CD14-positive monocyte (primary cell): ENCODE measurements around the gene NEGR1. TPM values are rescaled to one million over a fixed set of nuclear protein-coding genes. Genes with fewer than 3 reads are reported as not detected.

Experiments used
- DNase-seq, 3 donors: peaks; one replicate each; pipeline ENCODE4 v3.0.0-alpha.2; 2011 to 2022
- H2AFZ ChIP-seq: 2 replicates; pipeline ENCODE4 v1.6.0; 2012; ENCODE audit warnings: mild to moderate bottlenecking, low read depth, low read length, inconsistent platforms; ENCODE audit not compliant: insufficient read depth, poor library complexity, severe bottlenecking
- H3K27ac ChIP-seq, 2 donors: 1 replicate in 1 of 2; 2 replicates in 1 of 2; pipeline ENCODE4 v1.5.1; 2012 to 2013; ENCODE audit warnings: low read length in 2 of 2, control low read depth in 1 of 2, inconsistent platforms in 1 of 2, low read depth in 1 of 2, mild to moderate bottlenecking in 1 of 2
- H3K27me3 ChIP-seq, 2 donors: one replicate each; pipeline versions ENCODE4 v1.6.0 to v1.6.1; 2011 to 2013; ENCODE audit warnings: low read length in 2 of 2; ENCODE audit not compliant: control insufficient read depth in 2 of 2, insufficient read depth in 2 of 2
- H3K36me3 ChIP-seq, 2 donors: replicated peaks in 1 of 2; 1 replicate in 1 of 2; 2 replicates in 1 of 2; pipeline versions ENCODE4 v1.5.1 to v1.6.1; 2012 to 2013; ENCODE audit warnings: low read length in 2 of 2, control low read depth in 1 of 2, inconsistent platforms in 1 of 2, mild to moderate bottlenecking in 1 of 2; ENCODE audit not compliant: insufficient read depth in 2 of 2, control insufficient read depth in 1 of 2
- H3K4me1 ChIP-seq, 2 donors: 1 replicate in 1 of 2; 2 replicates in 1 of 2; pipeline versions ENCODE4 v1.5.1 to v1.6.1; 2012 to 2013; ENCODE audit warnings: low read length in 2 of 2, control low read depth in 1 of 2, inconsistent platforms in 1 of 2, mild to moderate bottlenecking in 1 of 2, moderate library complexity in 1 of 2; ENCODE audit not compliant: insufficient read depth in 2 of 2, control insufficient read depth in 1 of 2
- H3K4me2 ChIP-seq: replicated peaks from 2 replicates; pipeline ENCODE3; 2012; ENCODE audit warnings: low read length, moderate library complexity, mild to moderate bottlenecking; ENCODE audit not compliant: poor library complexity, severe bottlenecking; ENCODE audit errors: extremely low read depth
- H3K4me3 ChIP-seq, 3 experiments: fragments of 200-600 bp in 1 of 3; sonication (generic) in 1 of 3; replicated peaks in 1 of 3; 1 replicate in 2 of 3; 2 replicates in 1 of 3; pipeline ENCODE4 v1.5.1; 2011 to 2013; ENCODE audit warnings: low read length in 3 of 3, mild to moderate bottlenecking in 3 of 3, control low read depth in 2 of 3, low read depth in 2 of 3, inconsistent platforms in 1 of 3, moderate library complexity in 1 of 3
- H3K79me2 ChIP-seq: 2 replicates; pipeline ENCODE4 v1.6.0; 2012; ENCODE audit warnings: mild to moderate bottlenecking, control low read depth, inconsistent platforms, low read length, moderate library complexity; ENCODE audit not compliant: insufficient read depth
- H3K9ac ChIP-seq: 2 replicates; pipeline ENCODE4 v1.6.0; 2017; ENCODE audit warnings: low read length, mild to moderate bottlenecking; ENCODE audit not compliant: insufficient read depth, poor library complexity, severe bottlenecking
- H3K9me3 ChIP-seq, 2 donors: replicated peaks in 1 of 2; 1 replicate in 1 of 2; 2 replicates in 1 of 2; pipeline versions ENCODE4 v1.5.1 to v1.6.1; 2012 to 2013; ENCODE audit warnings: low read length in 2 of 2, control low read depth in 1 of 2; ENCODE audit not compliant: control insufficient read depth in 1 of 2, insufficient read depth in 1 of 2
- H4K20me1 ChIP-seq: 2 replicates; pipeline ENCODE4 v1.6.0; 2012; ENCODE audit warnings: mild to moderate bottlenecking, low read length, control low read depth, moderate library complexity; ENCODE audit not compliant: insufficient read depth
- H3K27ac Mint-ChIP-seq, 7 donors: one replicate each; pipeline ENCODE4 v1.8.0; 2020; ENCODE audit warnings: mild to moderate bottlenecking in 7 of 7, mixed read lengths in 7 of 7, moderate library complexity in 6 of 7, inconsistent platforms in 2 of 7
- H3K27me3 Mint-ChIP-seq, 3 donors: one replicate each; pipeline ENCODE4 v1.8.0; 2021 to 2022; ENCODE audit warnings: low read depth in 3 of 3, mild to moderate bottlenecking in 3 of 3, mixed read lengths in 3 of 3, moderate library complexity in 3 of 3, inconsistent platforms in 1 of 3
- H3K36me3 Mint-ChIP-seq, 2 donors: one replicate each; pipeline ENCODE4 v1.8.0; 2020; ENCODE audit warnings: mixed read lengths in 2 of 2, inconsistent platforms in 1 of 2, mild to moderate bottlenecking in 1 of 2
- H3K4me1 Mint-ChIP-seq: one replicate; pipeline ENCODE4 v1.8.0; 2020; ENCODE audit warnings: mild to moderate bottlenecking, mixed read lengths
- H3K4me3 Mint-ChIP-seq, 2 donors: one replicate each; pipeline ENCODE4 v1.8.0; 2020; ENCODE audit warnings: mild to moderate bottlenecking in 2 of 2, mixed read lengths in 2 of 2, moderate library complexity in 1 of 2
- H3K9me3 Mint-ChIP-seq, 7 donors: one replicate each; pipeline ENCODE4 v1.8.0; 2020 to 2022; ENCODE audit warnings: mixed read lengths in 7 of 7, mild to moderate bottlenecking in 6 of 7, moderate library complexity in 6 of 7, inconsistent platforms in 2 of 7
- CTCF ChIP-seq: fragments of 200-600 bp; IDR thresholded peaks from one replicate; pipeline ENCODE4 v1.8.0; 2022; ENCODE audit warnings: antibody characterized with exemption, mild to moderate bottlenecking
- WGBS: methylation state at CpG from one replicate; pipeline ENCODE4 v1.1.5; 2013; ENCODE audit warnings: missing lambda C conversion rate; ENCODE audit not compliant: insufficient coverage; 5-methylcytosine and 5-hydroxymethylcytosine counted together
- intact Hi-C, 2 donors: fragments of 100-400 bp; cut with micrococcal nuclease; formaldehyde crosslinking; loops; one replicate each; pipeline versions ENCODE4 v1.15.0 to v1.15.1; 2023
- polyA plus RNA-seq, 3 donors: library from polyadenylated mRNA; depleted of rRNA in 1 of 3; unstranded in 2 of 3; stranded (reverse) in 1 of 3; fragments of 300-500 nt in 2 of 3; fragments of >200 nt in 1 of 3; fragmentation: Illumina TruSeq in 2 of 3; gene quantifications; 1 replicate in 2 of 3; 2 replicates in 1 of 3; pipeline ENCODE4 v1.2.3, GENCODE V29; 2012 to 2021

Gene NEGR1
- polyA plus RNA-seq, 3 donors: 0.03 to 0.15 (median 0.13) TPM

GRCh38 chr1:72286401-72286800 lies 4.1 kb upstream of the NEGR1 start:
- Histone ChIP-seq H3K79me2 (peaks cover 2% of the 10 kb centered on the region), H3K4me3 (no peak overlapping the region), H3K4me1 (peaks cover 26 to 51% of the 10 kb centered on the region in 2 donors), H3K36me3 (no peaks in the 10 kb centered on the region), H3K4me2 (no peak overlapping the region), H3K27me3 (no peaks in the 10 kb centered on the region), H4K20me1 (no peaks in the 10 kb centered on the region), H3K27ac (no peak overlapping the region), H3K9me3 (no peaks in the 10 kb centered on the region), H3K9ac (no peak overlapping the region), H2AFZ (no peak overlapping the region)
- no peak for DNase-seq
- TF ChIP-seq CTCF: no peak
- H3K27ac Mint-ChIP-seq: no peak overlapping the region
- no peak overlapping the region for H3K4me3 Mint-ChIP-seq
- no peaks in the 10 kb centered on the region for H3K36me3 Mint-ChIP-seq
- peaks cover 0 to 2% (median 0%) of the 10 kb centered on the region in 7 donors for H3K9me3 Mint-ChIP-seq
- H3K4me1 Mint-ChIP-seq: peaks cover 20% of the 10 kb centered on the region
- H3K27me3 Mint-ChIP-seq: no peaks in the 10 kb centered on the region
- intact Hi-C loops: no loop called here
- WGBS: no CpG with 5 or more reads among the region's 4 CpGs

GRCh38 chr1:72285074-72285425 lies 2.7 kb upstream of the NEGR1 start:
- H3K27ac Mint-ChIP-seq: no peak overlapping the region
- Histone ChIP-seq H3K9me3 (no peaks in the 10 kb centered on the region), H4K20me1 (no peaks in the 10 kb centered on the region), H3K27ac (peak overlapping the region in 1 of 2 donors; percentile 92), H3K36me3 (no peaks in the 10 kb centered on the region), H3K4me2 (peak overlapping the region; percentile 98), H3K79me2 (peaks cover 2% of the 10 kb centered on the region), H3K4me3 (peak overlapping the region; percentile 65 to 95 (median 90)), H3K9ac (peak overlapping the region; percentile 6), H3K4me1 (peaks cover 34 to 54% of the 10 kb centered on the region in 2 donors), H3K27me3 (no peaks in the 10 kb centered on the region), H2AFZ (peak overlapping the region; percentile 87)
- peaks cover 28% of the 10 kb centered on the region for H3K4me1 Mint-ChIP-seq
- intact Hi-C loops: no loop called here
- no peak overlapping the region for H3K4me3 Mint-ChIP-seq
- H3K36me3 Mint-ChIP-seq: no peaks in the 10 kb centered on the region
- no peak for TF ChIP-seq CTCF
- DNase-seq: peak in 2 of 3 donors; percentile 3 to 9
- no peaks in the 10 kb centered on the region for H3K27me3 Mint-ChIP-seq
- WGBS: no CpG with 5 or more reads among the region's 3 CpGs
- peaks cover 0 to 2% (median 0%) of the 10 kb centered on the region in 7 donors for H3K9me3 Mint-ChIP-seq
